Measurements from ENCODE around the gene CIAPIN1. TPM values are rescaled to one million over a fixed set of nuclear protein-coding genes. Genes with fewer than 3 reads are reported as not detected.
A peak's percentile ranks its signal among the peaks of the same experiment; 100 is the strongest.

The CIAPIN1 gene
- total RNA-seq, 4 donors from 2014 or later = 30.5 to 42.9 (median 33.5) TPM

DNA sequence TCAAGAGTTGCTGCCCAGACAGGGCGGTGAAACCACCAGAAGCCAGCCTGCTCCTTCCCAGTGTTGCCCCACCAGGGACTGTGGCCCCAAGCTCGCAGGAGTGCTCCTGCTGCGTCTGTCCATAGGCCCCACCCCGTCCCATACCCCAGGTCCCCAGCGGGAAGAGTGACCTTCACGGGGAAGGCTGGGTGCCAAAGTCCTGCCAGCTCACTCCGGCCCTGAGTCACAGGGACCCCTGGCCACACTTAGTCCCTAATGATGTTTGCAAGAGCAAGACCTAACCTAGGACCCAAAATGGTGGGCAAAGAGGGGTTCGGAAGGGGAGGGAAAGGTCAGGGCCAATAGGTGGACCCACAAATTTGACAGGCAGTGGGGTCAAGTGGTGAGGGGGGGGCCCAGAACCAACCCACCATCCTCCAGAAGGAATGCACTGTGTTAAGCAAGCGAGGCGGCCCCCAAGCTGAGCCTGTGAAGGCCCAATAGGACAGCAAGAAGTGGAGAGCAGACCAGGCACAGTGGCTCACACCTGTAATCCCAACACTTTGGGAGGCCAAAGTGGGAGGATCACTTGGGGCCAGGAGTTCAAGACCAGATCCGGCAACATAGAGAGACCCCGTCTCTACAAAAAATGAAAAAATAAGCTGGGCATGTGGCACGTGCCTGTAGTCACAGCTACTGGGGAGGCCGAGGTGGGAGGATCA lies 35.8 kb upstream of the CIAPIN1 start:
- H3K27me3 ChIP-seq = no peaks in the 10 kb centered on the region
- peaks cover 0 to 15% (median 0%) of the 10 kb centered on the region in 3 donors for H3K36me3 ChIP-seq
- peaks cover 42 to 63% (median 46%) of the 10 kb centered on the region in 3 donors for H3K4me1 ChIP-seq
- intact Hi-C loops (cut with DNase I) = no loop called here
- no peak overlapping the region for H3K27ac ChIP-seq
- TF ChIP-seq, protein P1, sequence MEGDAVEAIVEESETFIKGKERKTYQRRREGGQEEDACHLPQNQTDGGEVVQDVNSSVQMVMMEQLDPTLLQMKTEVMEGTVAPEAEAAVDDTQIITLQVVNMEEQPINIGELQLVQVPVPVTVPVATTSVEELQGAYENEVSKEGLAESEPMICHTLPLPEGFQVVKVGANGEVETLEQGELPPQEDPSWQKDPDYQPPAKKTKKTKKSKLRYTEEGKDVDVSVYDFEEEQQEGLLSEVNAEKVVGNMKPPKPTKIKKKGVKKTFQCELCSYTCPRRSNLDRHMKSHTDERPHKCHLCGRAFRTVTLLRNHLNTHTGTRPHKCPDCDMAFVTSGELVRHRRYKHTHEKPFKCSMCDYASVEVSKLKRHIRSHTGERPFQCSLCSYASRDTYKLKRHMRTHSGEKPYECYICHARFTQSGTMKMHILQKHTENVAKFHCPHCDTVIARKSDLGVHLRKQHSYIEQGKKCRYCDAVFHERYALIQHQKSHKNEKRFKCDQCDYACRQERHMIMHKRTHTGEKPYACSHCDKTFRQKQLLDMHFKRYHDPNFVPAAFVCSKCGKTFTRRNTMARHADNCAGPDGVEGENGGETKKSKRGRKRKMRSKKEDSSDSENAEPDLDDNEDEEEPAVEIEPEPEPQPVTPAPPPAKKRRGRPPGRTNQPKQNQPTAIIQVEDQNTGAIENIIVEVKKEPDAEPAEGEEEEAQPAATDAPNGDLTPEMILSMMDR (IDR thresholded peaks at IDR 0.05) = no peak
- no peak for TF ChIP-seq POLR2A (IDR thresholded peaks at IDR 0.05)
- no peaks in the 10 kb centered on the region for H3K9me3 ChIP-seq
- no peak for DNase-seq
- no peak overlapping the region for H3K4me3 ChIP-seq
- WGBS, 2 donors = 79 to 83% methylated on average over 8 of the region's 14 CpGs

DNA sequence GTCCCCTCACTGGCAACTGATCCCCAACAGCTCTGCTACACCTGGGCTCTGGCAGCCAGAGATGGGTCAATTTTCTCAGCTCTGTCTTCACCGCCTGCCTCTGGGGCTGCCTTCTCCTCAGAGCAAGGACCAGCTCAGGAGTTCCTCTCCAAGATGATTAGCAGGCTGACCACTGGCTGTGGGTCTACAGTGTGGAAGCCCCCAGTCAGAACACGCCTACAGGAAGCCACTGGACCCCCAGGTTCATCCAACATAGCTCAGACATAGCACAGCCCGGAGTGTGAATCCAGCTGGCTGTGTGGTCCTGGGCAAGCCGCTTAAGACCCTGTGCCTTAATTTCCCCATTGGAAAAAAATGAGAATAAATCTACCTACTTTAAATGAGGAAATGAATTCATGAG lies 34.2 kb upstream of the CIAPIN1 start:
- Histone ChIP-seq H3K27ac (peak overlapping the region in 1 of 4 donors; percentile 77), H3K36me3 (peaks cover 0 to 29% (median 0%) of the 10 kb centered on the region in 3 donors), H3K9me3 (no peaks in the 10 kb centered on the region), H3K27me3 (no peaks in the 10 kb centered on the region), H3K4me1 (peaks cover 41 to 71% (median 42%) of the 10 kb centered on the region in 3 donors), H3K4me3 (no peak overlapping the region)
- intact Hi-C loops (cut with DNase I) = no loop called here
- WGBS, 2 donors = 76 to 85% methylated on average over 2 to 3 of the region's 4 CpGs
- DNase-seq = no peak
- TF ChIP-seq, protein P1 (IDR thresholded peaks at IDR 0.05) = no peak
- no peak for TF ChIP-seq POLR2A (IDR thresholded peaks at IDR 0.05)

DNA sequence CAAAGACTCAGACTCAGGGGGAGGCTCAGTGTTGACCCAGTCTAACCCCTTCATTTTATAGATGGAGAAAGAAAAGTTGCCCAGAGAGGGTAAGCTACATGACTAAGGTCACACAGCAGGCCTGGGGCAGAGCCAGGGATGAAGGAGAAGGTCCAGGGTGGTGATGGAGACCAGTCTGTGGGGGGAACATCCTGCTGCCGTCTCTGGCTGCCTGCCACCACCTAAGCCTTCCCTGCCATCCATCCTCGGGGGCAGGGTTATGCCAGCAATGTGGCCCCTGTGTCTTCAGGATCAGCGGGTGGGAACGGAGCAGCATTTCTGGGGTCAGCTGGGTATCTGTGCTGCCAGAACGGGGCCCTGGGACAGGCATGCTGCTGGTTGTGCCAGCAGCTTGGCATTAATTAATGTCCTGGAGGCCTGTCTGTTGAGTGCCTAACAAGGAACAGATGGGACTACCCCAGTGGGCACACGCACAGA lies 33.6 kb upstream of the CIAPIN1 start:
- Histone ChIP-seq H3K27me3 (no peaks in the 10 kb centered on the region), H3K27ac (peak overlapping the region in 3 of 4 donors; percentile 18 to 77 (median 31)), H3K4me1 (peaks cover 40 to 73% (median 42%) of the 10 kb centered on the region in 3 donors), H3K9me3 (no peaks in the 10 kb centered on the region), H3K36me3 (peaks cover 0 to 33% (median 0%) of the 10 kb centered on the region in 3 donors), H3K4me3 (no peak overlapping the region)
- WGBS, 2 donors = 37 to 59% methylated on average over 3 of the region's 6 CpGs
- TF ChIP-seq, protein P1 (IDR thresholded peaks at IDR 0.05) = no peak
- TF ChIP-seq POLR2A (IDR thresholded peaks at IDR 0.05) = no peak
- DNase-seq = no peak
- intact Hi-C loops (cut with DNase I) = no loop called here

DNA sequence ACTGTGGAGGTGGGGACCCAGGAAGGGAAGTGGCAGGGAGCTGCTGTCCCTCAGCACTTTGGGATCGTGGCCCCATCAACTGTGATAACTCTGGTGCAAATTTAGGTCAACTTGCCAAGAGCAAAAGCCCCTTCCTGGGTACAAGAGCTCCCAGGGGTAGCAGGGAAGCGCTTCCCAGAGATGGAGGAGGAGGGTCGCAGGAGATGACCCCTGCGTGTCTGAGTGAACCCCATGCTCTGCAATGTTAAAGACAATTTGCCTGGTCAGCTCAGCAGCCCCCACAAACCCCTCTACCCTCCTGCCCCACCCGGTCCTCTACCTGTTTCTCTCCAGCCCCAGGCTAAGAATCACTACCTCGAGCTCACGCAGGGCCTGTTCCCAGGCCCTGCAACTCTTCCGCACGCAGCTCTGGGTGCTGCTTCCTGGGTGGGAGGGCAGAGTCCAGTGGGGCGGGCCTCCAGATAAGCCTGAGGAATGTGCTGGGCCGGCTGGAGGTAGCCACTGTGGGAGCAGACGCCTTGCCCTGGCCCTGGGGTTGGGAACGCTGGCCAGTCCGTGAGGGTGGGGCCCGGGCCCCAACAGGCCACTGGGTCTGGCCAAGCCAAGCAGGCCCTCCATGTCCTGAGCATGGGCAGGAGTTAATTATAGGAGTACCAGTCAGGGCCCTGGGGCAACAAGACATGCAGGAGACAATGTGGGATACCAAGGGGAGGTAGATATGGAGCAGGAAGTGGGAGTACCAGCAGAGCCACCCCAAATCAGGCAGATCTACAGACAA lies 33.0 kb upstream of the CIAPIN1 start:
- no peaks in the 10 kb centered on the region for H3K9me3 ChIP-seq
- no peaks in the 10 kb centered on the region for H3K27me3 ChIP-seq
- H3K27ac ChIP-seq = peak overlapping the region in 3 of 4 donors; percentile 18 to 77 (median 31)
- intact Hi-C loops (cut with DNase I) = loop anchor here (10.0 kb wide), 1 partner anchor 45 kb away; no protein-coding TSS in a partner anchor
- peaks cover 0 to 36% (median 0%) of the 10 kb centered on the region in 3 donors for H3K36me3 ChIP-seq
- 50% methylated on average over 5 of the region's 15 CpGs; no CpG with 5 or more reads in 1 of the 2 donors for WGBS, 2 donors
- TF ChIP-seq, protein P1 (IDR thresholded peaks at IDR 0.05) = no peak
- H3K4me1 ChIP-seq = peaks cover 36 to 68% (median 36%) of the 10 kb centered on the region in 3 donors
- no peak for DNase-seq
- H3K4me3 ChIP-seq = peak overlapping the region; percentile 18 to 62 (median 40)

Measured in esophagus squamous epithelium (tissue), 5 donors.